RWPE1 (cell line): Measurements from ENCODE around the gene TBC1D4.

Source experiments
- CTCF ChIA-PET: fragments of 350-600 bp; sonication (Branson Sonifier 250); formaldehyde crosslinking; extraction: SDS; loops from one replicate; lab custom pipeline; 2021; lab: Yijun Ruan, JAX
- POLR2A ChIA-PET: fragments of 400-600 bp; formaldehyde crosslinking; extraction: SDS; loops from one replicate; lab custom pipeline; 2020; ENCODE audit warnings: antibody characterized with exemption; ENCODE audit not compliant: low non-redundant PET; lab: Yijun Ruan, JAX
- DNase-seq: peaks from one replicate; pipeline ENCODE4 v3.0.0; 2012; ENCODE audit warnings: low spot score
- H3K27ac ChIP-seq: fragments of 450-650 bp; 2 replicates; pipeline ENCODE4 v1.5.1; 2017
- CTCF ChIP-seq: fragments of 450-650 bp; conservative IDR thresholded peaks from 2 replicates; pipeline ENCODE4 v1.5.1; 2017; ENCODE audit warnings: low read depth, mild to moderate bottlenecking

Gene TBC1D4

GRCh38 chr13:75506018-75506417, 24.0 kb upstream of the TBC1D4 start:
- no peak overlapping the region for H3K27ac ChIP-seq
- no peak for TF ChIP-seq CTCF
- POLR2A ChIA-PET, result no interaction called here
- DNase-seq, result no peak
- CTCF ChIA-PET, result no interaction called here

GRCh38 chr13:75505327-75505726, 23.4 kb upstream of the TBC1D4 start:
- TF ChIP-seq CTCF, result no peak
- DNase-seq, result no peak
- no peak overlapping the region for H3K27ac ChIP-seq
- POLR2A ChIA-PET, result no interaction called here
- CTCF ChIA-PET, result no interaction called here

- TF ChIP-seq CTCF, result no peak
- CTCF ChIA-PET, result no interaction called here
- POLR2A ChIA-PET, result no interaction called here
- H3K27ac ChIP-seq, result no peak overlapping the region
- no peak for DNase-seq
Observed at GRCh38 chr13:75495938-75496337, 14.0 kb upstream of the TBC1D4 start.

- no peak overlapping the region for H3K27ac ChIP-seq
- DNase-seq, result no peak
- POLR2A ChIA-PET, result no interaction called here
- no peak for TF ChIP-seq CTCF
- CTCF ChIA-PET, result interaction anchor here (0.6 to 3.0 kb wide), 2 partner anchors 12 to 65 kb away, joined by 3 to 13 read pairs; partner anchors contain the start of gene TBC1D4
Observed at GRCh38 chr13:75494491-75494890, 12.5 kb upstream of the TBC1D4 start.

GRCh38 chr13:75493156-75493555, 11.2 kb upstream of the TBC1D4 start:
- no peak for TF ChIP-seq CTCF
- POLR2A ChIA-PET, result no interaction called here
- no peak for DNase-seq
- CTCF ChIA-PET, result interaction anchor here (3.0 kb wide), 1 partner anchor 11 kb away, joined by 13 read pairs; the partner anchor contains the start of gene TBC1D4
- H3K27ac ChIP-seq, result no peak overlapping the region

- H3K27ac ChIP-seq, result no peak overlapping the region
- ChIA-PET POLR2A (no interaction called here), CTCF (interaction anchor here (0.6 to 3.0 kb wide), 2 partner anchors 10 to 1298 kb away, joined by 3 to 13 read pairs; partner anchors contain the start of gene TBC1D4)
- no peak for TF ChIP-seq CTCF
- no peak for DNase-seq
Observed at GRCh38 chr13:75492389-75492788, 10.4 kb upstream of the TBC1D4 start.
